HG03280 (cell line): Measurements from ENCODE around the gene JAGN1.
"Not testable (repeated sequence)": the region's sequence is repeated elsewhere in the genome, so short reads cannot be mapped to it uniquely, and the experiment has no call there.

ENCODE experiments used
- ATAC-seq: cut with Tn5 transposase; IDR thresholded peaks from one replicate; pipeline ENCODE4 v1.9.1; 2021; ENCODE audit warnings: mild to moderate bottlenecking, moderate library complexity; ENCODE audit not compliant: unreplicated experiment

JAGN1 gene

DNA sequence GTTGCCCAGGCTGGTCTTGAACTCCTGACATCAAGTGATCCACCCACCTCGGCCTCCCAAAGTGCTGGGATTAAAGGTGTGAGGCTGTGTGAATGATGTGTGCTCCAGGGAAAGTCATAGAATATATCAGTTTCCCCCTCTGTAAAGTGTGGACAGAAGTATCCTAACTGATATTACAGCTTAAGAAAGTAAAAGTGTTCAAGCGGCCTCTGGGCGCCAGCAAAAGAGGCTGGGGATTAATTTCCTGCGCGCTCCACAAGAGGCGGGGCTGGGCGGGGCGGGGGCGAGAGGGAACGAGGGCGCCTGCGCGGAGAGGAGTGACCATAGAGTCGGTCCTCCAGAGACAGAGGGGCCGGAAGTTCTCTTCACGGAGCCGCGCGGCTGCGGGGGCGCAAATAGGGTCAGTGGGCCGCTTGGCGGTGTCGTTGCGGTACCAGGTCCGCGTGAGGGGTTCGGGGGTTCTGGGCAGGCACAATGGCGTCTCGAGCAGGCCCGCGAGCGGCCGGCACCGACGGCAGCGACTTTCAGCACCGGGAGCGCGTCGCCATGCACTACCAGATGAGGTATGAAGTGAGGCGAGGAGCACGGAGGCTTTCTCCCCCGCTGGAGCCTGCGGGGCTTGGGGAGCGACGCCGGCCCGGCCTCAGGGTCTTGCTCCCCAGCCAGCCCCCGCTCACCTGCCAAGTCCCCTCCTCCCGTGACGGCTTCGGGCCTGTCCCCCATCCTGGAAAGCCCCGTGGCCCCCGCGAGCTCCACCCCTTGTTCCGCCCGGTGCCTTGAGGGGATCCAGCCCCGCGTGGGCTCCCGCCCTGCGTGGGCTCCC lies at the start of gene JAGN1:
TSS of gene JAGN1 (plus strand) at position 362 of the 823 bp plus-strand sequence. CDS start at position 475, 113 bp downstream.
- ATAC-seq = peak; percentile 87

DNA sequence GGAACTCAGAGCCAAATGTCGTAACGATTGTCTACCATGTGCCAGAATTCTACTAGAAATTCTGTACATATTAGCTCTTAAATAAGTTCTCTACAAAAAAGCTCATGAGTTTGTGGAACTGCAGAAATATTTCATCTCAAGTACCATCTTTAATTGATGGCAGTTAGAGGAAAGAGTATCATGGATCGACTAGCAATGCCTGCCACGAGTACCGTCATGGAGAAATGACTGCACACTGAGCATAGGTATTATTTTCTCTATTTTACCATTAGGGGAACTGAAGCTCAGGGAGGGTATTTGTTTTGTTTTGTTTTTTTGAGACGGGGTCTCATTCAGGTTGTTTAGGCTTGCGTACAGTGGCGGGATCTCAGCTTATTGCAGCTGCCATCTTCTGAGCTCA lies 49.4 kb upstream of the JAGN1 start:
- ATAC-seq = no peak

DNA sequence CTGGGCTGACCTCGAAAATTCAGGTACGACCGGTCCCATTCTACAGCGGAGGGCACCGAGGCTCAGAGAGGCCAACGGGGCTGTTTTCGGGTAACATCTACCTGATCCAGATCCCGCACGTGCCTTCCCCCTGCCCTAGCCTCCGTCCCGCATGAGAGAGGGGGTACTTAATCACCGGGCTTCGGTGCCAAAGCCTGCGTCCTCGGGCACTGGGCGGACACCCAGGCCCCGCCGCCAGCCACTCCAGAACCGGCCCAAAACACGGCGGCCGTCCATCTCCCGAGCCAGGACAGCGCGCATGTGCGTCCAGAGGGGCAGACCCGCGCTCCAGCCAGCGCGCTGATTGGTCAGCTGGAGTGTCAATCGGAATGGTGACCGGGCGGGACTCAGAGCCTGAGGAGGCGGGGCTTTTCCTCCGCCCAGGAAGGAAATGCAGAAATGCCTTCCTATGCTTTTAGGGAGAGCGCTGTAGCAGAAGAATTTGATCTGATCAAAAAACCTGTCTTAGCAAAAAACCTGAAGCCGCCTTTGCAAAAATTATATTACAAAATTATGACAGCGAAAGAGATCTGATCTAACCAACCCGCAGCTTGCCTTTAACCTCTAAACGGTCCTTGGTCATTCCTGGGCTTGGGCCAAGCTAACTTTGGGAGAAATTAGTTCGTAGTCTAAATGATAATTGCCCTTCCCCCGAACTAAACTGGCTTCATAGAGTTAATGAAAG lies 46.5 kb upstream of the JAGN1 start, which contains the start of gene RPUSD3:
TSS of gene RPUSD3 (minus strand) at position 294 of the 724 bp plus-strand sequence. CDS start at position 276, 18 bp downstream.
- peak; percentile 98 for ATAC-seq

DNA sequence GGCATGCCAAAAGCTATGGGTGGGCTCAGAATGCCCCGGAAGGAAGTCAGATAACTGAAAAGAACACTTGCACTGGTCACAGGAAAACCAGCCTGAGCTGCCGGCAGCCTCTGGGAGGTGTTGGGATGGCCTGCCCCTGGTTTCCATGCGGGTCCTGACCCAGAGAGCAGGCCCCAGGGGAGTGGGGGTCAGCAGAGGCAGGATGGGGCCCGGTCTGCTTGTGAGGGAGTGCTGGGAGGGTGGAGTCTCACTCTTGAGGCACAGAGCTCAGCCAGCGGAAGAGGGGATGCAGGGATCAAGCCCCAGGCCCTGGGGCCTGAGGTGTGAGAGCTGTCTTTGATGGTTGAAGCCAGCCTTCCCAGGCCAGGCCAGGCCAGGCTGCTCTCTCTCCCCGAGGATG lies 44.2 kb upstream of the JAGN1 start:
- ATAC-seq = no peak

DNA sequence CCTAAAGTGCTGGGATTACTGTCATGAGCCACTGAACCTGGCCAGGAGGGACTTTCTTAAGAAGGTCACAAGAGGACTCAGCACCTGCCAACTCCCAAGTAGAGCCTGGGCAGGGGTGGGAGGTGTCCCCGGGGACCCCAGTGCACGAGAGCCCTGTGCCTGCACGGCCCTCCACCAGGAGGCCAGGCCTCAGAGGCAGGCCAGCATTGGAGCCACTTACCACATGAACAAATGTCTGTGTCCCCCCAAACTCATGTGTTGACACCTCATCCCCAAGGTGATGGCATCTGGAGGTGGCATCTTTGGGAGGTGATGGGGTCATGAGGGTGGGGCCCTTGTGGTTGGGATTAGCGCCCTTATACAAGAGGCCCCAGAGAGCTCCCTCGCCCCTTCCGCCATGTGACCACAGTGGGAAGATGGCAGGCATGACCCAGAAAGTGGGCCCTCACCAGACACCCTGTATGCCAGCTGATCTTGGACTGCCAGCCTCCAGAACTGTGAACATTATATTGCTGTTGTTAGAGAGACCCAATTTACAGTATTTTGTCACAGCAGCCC lies 43.4 kb upstream of the JAGN1 start:
- ATAC-seq = no peak

DNA sequence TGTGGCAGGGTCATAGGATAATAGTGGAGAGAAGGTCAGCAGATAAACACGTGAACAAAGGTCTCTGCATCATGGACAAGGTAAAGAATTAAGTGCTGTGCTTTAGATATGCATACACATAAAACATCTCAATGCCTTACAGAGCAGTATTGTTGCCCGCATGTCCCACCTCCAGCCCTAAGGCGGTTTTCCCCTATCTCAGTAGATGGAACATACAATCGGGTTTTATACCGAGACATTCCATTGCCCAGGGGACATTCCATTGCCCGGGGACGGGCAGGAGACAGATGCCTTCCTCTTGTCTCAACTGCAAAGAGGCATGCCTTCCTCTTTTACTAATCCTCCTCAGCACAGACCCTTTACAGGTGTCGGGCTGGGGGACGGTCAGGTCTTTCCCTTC lies 42.5 kb upstream of the JAGN1 start:
- not testable (repeated sequence) for ATAC-seq

DNA sequence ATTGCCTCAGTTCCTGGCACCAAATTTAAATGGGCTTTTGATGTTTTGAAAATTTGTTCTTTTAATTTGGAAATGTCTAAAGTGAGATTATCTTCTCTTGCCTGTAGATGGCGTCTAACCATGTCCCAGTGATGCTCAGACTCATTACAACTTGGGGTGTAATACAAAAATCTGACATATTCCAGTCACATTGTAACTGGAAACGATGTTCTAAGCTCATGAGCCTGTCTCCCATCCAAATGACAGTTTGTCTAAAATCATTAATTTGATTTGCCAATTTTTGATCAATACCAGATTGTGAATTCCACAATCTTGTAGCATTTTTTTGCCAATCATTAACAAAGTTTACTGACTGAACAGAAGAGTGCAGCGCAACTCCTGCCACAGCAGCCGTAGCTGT lies 41.5 kb upstream of the JAGN1 start:
- ATAC-seq = not testable (repeated sequence)

DNA sequence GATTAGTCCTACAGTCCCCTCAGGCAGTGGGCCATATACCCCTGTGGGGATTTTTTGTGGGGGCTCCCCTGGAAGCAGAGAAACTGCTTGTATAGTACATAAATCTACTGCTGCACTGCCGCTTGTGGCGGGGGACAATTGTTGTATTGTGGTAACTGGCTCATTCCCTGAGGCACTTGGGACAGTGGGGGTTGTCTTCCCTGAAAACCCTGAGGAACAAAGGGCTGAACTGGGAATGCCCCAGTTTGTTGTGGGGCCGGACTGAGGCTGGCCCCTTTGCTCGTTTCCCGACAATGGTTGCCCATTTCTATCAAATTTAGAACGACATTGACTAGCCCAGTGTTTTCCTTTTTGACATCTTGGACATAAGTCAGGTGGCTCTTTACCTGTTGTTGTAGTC lies 39.0 kb upstream of the JAGN1 start:
- not testable (repeated sequence) for ATAC-seq

DNA sequence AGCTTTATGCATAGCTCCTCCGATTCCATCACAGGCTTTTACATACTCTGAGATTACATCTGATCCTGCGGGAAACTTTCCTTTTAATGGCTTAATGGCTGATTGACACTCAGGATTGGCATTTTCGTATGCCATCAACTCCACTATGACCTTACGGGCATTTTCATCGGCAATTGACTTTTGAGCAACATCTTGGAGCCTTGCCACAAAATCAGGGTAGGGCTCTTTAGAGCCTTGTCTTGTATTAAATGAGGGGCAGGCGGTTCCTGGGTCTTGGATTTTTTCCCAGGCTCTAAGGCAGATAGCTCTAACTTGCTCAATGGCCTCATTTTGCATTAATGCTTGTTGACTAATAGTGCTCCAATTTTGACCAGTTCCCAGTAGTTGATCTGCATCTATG lies 38.5 kb upstream of the JAGN1 start:
- ATAC-seq = not testable (repeated sequence)

DNA sequence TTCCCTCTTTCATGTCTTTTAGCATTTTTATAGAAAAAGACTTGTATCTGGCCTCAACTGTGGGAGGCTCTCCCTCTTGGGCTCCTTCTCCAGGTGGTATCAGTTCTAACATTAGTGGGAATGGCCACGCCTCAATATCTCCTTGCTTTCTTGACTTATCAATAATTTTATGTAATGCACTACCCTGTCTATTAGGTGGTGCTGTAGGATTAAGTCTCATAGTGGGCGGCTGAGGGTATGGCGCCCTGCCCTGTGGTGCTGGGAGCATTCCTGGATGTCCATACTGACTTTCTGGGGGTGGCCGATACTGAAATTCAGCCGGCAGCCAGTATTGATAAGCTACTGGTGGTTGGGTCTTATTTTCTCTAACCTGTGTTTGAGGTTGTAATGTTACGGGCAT lies 37.9 kb upstream of the JAGN1 start:
- ATAC-seq = no peak

DNA sequence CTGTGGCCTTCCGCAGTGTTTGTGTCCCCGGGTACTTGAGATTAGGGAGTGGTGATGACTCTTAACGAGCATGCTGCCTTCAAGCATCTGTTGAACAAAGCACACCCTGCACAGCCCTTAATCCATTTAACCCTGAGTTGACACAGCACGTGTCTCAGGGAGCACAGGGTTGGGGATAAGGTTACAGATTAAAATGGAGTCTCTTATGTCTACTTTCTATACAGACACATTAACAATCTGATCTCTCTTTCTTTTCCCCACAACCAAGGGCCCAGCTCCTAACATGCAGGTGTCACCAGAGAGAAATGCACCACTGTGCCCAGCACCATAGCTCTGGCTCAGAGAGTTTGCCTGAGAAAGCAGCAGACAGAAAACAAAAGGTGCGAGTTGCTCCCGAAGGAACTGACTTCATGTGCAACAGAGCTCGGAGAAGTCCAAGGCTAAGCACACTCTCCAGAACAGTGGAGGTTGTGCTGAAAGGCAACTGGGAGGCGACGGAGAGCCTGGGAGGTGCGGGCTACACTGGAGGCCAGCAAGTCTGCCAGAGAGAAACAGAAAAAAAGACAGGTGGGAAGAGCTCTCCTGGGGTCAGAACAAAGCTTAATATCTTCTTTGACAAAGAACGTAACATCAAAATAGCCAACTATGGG lies 36.0 kb upstream of the JAGN1 start:
- ATAC-seq = not testable (repeated sequence)

DNA sequence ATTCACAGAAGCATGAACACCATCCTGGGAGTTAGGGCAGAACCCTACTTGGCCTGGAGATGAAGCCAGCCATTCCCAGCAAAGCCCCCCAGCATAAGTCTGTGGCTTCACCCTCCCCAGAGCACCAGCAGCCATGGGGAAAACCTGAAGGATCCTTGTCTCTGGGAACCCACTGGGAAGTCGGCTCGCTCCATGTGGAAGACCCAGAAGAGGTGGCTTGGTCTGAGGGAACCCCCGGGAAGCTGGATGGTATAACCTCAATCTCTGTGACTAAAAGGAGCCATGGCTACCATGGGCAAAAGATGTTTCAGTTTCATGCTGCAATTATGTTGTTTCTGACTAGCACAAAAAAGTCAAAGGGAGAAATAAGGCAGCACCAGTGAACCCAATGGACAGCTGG lies 34.8 kb upstream of the JAGN1 start:
- ATAC-seq = no peak

DNA sequence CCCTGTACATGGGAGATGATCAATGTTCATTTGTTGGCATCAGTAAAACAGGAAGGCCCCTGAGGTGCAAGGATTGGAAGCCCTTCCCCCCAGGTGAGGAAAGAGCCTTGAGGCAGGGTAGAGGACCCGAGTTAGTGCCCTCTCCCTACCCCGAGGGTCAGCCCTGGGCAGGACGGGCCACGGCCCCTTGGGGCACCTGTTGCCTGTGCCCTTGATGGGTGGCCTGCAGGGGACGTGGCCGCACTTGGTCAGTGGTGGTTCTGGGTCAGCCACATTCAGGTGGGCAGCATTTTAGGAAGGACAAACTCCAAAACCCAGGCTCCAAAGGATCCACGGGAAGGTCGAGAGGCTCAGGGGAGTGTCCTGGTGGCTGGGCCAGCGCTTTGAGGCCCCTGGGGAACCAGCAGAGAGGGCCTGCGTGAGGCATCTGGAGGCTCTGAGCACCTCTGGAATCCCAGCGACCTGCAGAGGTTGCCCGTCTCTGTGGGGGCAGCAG lies 30.8 kb upstream of the JAGN1 start:
- ATAC-seq = no peak

DNA sequence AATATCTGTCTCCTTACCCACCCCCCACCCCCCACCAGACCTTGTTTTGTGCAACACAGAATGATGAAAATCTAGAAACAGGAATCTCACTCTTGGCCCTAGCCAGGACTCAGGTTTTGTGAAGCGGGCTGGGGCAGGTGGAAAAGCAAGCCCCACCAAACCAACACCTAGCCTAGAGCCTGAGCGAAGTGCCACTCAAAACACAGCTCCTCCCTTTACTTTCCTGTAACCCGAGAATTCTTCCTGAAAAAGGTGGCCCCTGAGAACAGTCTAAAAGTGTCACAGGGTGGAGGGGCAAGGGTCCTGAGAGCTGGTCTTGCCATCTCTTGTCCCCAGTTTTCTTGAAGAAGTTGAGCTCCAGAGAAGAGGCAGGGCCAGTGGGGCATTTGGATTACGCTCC lies 29.2 kb upstream of the JAGN1 start:
- no peak for ATAC-seq

DNA sequence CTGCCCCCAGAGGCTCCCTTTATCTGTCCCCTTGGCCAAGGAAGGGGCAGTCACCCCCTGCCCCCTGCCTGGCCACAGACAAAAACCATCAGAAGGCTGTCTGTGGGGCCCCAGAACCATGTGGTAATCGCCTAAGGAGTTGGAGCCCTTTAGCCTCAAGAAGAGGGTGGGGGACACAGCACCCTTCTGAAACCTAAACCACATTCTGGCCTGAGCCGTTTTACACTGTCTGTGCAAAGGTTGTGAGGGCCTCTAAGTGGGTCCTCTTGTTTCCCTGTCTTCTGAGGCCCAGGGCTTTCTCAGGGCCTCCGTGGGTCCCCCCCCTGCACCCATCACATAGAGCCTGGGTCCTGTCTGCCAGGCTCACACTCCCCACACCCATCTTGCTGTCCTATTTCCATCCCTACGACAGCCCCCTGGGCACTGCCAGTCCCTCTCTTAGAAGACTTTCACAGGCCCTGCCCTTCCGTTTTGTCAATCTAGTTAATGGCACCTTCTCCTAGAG lies 28.7 kb upstream of the JAGN1 start:
- ATAC-seq = no peak

DNA sequence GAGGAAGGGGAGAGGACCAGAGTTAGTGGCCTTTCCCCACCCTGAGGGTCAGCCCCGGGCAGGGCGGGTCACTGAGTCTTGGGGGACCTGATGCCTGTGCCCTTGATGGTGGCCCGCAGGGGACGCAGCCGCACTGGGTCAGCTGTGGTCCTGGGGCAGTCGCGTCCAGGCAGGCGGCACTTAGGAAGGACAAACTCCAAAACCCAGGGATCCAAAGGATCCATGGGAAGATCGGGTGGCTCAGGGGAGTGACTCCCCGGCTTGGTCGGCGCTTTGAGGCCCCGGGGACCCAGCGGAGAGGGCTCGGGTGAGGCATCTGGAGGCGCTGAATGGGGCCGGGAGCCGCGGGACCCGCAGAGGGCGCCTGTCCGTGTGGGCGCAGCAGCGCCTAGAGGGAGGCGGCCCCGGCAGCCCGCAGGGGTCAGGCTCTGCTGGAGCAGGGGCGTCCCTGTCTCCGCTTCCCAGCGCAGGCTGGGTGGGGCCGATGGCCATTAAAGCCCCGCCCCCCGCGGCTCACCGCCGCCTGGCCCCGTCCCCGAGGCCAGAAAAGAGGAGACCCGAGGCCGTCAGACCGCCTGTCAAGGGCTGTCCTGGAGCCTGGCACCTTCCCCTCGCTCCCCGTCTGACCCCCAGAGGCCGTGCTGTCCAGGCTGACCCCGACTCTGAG lies 27.9 kb upstream of the JAGN1 start:
- peak; percentile 47 for ATAC-seq

DNA sequence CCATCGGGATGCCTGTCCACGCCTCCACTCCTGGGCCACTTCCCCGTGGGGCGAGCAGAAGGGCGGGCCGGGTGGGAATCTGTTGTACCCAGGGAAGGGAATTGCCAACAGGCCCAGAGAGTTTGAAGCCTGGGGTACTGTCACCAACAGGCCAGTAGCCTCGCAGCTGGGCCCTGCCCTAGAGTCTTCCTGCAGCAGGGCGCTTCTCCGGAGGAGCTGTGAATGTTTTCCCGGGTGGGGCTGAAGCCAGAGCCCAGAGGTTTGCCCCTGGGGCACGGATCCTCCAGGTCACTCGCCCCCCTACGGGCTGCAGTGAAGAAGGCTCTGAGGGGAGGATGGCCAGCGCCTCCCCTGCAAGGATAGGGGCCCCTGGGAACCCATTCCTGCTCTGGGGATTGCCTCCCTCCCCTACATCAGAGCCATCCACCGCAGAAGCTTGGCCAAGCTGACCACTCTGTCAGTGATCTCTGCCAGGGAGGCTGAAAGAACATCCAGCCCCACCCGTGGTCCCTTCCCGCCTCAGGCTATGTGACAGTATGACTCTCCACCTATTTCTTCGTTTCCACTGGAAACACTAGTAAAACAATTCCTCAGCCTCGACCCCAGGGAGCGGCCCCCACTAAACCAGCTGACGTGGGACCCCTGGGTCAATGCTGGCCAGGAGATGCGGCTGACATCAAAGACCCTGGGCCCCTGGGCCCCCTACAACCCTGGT lies 27.2 kb upstream of the JAGN1 start:
- ATAC-seq = no peak

DNA sequence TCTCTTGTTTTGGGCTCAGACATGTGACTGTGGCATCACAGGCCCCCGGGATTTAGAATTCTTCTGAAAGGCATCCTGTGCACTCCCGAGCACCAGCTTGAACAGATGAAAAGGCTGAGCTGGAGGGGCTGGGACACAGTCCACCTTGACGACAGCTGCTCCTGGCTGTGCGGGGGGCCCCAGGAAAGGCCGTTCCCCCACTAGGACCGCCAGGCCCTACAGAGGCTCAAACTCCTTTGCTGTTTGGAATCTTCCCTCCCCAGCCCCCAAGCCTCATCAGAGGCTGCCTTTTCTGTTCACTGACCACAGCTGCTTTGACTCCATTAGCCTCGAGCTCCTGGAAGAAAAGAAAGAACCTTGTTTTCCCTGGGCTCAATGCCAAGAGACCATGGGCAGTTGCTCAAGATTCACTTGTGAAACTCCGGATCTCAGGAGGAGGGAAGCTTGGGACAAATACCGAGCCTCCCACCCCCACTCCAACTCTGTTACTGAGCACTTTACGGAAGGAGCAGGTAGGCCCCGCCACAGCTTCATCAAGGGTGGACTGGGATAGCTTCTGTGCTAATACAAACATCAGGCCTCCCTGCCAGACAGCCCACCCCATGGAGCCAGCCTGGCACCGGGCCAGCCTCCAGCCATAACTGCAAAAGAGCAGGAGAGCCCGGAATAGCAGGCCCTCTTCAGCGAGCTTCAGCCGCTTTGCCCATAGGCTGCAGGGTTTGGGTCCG lies 26.0 kb upstream of the JAGN1 start:
- ATAC-seq = no peak

DNA sequence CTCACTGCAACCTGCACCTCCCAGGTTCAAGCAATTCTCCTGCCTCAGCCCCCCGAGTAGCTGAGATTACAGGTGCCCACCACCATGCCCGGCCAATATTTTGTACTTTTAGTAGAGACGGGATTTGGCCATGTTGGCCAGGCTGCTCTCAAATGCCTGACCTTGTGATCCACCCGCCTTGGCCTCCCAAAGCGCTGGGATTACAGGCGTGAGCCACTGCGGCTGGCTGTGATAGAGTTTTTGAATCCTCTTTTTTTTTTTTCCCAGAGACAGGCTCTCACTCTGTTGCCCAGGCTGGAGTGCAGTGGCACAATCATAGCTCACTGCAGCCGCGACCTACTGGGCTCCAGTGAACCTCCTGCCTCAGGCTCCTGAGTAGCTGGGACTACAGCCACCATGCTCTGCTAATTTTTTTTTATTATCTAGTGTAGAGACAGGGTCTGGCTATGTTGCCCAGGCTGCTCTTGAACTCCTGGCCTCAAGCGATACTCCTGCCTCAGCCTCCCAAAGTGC lies 25.2 kb upstream of the JAGN1 start:
- not testable (repeated sequence) for ATAC-seq
